ENCODE data around the gene DNAJC4.

DNA sequence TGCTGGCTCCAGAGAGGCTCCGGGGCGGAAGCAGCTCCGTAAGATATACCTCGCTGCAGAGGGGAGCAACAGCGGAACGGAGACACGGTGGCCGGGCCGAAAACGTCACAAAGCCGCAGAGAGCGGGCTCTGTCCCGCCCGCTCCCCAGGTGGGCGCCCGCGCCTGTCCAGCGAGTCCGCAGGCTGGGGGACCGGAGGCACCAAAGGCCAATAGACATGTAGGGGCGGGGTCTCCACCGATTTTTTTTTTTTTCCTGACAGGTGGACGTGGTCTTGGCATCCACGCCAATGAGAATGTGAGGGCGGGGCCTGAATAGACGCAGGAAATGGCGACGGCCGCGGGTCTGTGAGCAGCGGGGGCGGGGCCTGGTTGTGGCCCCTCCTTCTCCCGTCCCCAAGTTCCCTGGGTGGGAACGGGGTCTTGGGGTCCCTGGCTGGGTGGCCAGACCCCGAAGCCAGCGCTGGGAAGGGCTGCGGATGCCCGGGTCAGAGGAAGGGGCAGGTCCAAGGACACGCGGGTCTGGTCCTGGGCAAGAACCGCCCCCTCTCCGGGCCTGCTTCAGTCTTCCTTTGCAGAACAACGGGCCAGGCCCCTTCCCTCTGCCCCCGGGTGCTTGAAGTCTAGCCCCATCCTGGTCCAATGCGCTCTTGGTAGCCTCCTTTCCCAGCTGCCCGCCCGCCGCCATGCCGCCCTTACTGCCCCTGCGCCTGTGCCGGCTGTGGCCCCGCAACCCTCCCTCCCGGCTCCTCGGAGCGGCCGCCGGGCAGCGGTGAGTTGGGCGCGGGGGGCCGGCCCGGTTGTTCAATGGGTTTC is at the start of gene DNAJC4:
- TF ChIP-seq POLR2A (IDR thresholded peaks at IDR 0.05; ENCODE audit: low read length) (peak; percentile 62), GATA1 (IDR thresholded peaks at IDR 0.05; ENCODE audit: low read depth, low read length) (no peak)
